Ramos (cell line): ENCODE data around the gene GLIPR1.
"Not testable (repeated sequence)": the region's sequence is repeated elsewhere in the genome, so short reads cannot be mapped to it uniquely, and the experiment has no call there.

Experiments
- in situ Hi-C: fragments of 300-500 bp; cut with MboI; formaldehyde crosslinking; loops from one replicate; pipeline ENCODE4 v1.14.3; 2022; ENCODE audit warnings: low sequenced_read_pairs; ENCODE audit not compliant: unreplicated experiment

The GLIPR1 gene

GRCh38 chr12:75471902-75472890 lies 8.4 kb upstream of the GLIPR1 start:
- in situ Hi-C loops: no loop called here

GRCh38 chr12:75474116-75474515 lies 6.4 kb upstream of the GLIPR1 start:
- in situ Hi-C loops: no loop called here

- in situ Hi-C loops: no loop called here
Measured at GRCh38 chr12:75476071-75476470, 4.5 kb upstream of the GLIPR1 start.

- in situ Hi-C loops: no loop called here
Measured at GRCh38 chr12:75477137-75477536, 3.4 kb upstream of the GLIPR1 start.

- in situ Hi-C loops: no loop called here
Measured at GRCh38 chr12:75478116-75478794, 2.3 kb upstream of the GLIPR1 start.

GRCh38 chr12:75479963-75480461 lies 543 bp upstream of the GLIPR1 start:
- in situ Hi-C loops: no loop called here

GRCh38 chr12:75481013-75481705 lies 604 bp downstream of the GLIPR1 start:
- in situ Hi-C loops: no loop called here

- in situ Hi-C loops: no loop called here
Measured at GRCh38 chr12:75481774-75482173, 1.2 kb downstream of the GLIPR1 start.

GRCh38 chr12:75482646-75483045 lies 2.1 kb downstream of the GLIPR1 start:
- in situ Hi-C loops: no loop called here

- in situ Hi-C loops: no loop called here
Measured at GRCh38 chr12:75483431-75483830, 2.9 kb downstream of the GLIPR1 start.

GRCh38 chr12:75484450-75484849 lies 3.9 kb downstream of the GLIPR1 start:
- in situ Hi-C loops: not testable (repeated sequence)

- in situ Hi-C loops: no loop called here
Measured at GRCh38 chr12:75487308-75487707, 6.8 kb downstream of the GLIPR1 start.

GRCh38 chr12:75488553-75488952 lies 8.0 kb downstream of the GLIPR1 start:
- in situ Hi-C loops: no loop called here

GRCh38 chr12:75489187-75489586 lies 8.6 kb downstream of the GLIPR1 start:
- in situ Hi-C loops: no loop called here

- in situ Hi-C loops: loop anchor here (10.0 kb wide), 1 partner anchor 545 kb away; the partner anchor contains the start of gene PHLDA1
Measured at GRCh38 chr12:75489613-75490210, 9.2 kb downstream of the GLIPR1 start.

GRCh38 chr12:75491169-75491568 lies 10.6 kb downstream of the GLIPR1 start:
- in situ Hi-C loops: loop anchor here (10.0 kb wide), 1 partner anchor 544 kb away; the partner anchor contains the start of gene PHLDA1

- in situ Hi-C loops: no loop called here
Measured at GRCh38 chr12:75503459-75503858, 22.9 kb downstream of the GLIPR1 start.

GRCh38 chr12:75503866-75504265 lies 23.3 kb downstream of the GLIPR1 start:
- in situ Hi-C loops: no loop called here

GRCh38 chr12:75505706-75506312 lies 25.3 kb downstream of the GLIPR1 start:
- in situ Hi-C loops: no loop called here

- in situ Hi-C loops: no loop called here
Measured at GRCh38 chr12:75507086-75507485, 26.5 kb downstream of the GLIPR1 start.
